Hypothalamus (tissue), 51 donors: ENCODE results near the gene HELZ2.
"Not testable (repeated sequence)": the region's sequence is repeated elsewhere in the genome, so short reads cannot be mapped to it uniquely, and the experiment has no call there.

ENCODE experiments used
- DNase-seq, 51 donors: peaks; one replicate each; lab custom pipeline; 2025; lab: John Stamatoyannopoulos, UW

Gene HELZ2, protein sequence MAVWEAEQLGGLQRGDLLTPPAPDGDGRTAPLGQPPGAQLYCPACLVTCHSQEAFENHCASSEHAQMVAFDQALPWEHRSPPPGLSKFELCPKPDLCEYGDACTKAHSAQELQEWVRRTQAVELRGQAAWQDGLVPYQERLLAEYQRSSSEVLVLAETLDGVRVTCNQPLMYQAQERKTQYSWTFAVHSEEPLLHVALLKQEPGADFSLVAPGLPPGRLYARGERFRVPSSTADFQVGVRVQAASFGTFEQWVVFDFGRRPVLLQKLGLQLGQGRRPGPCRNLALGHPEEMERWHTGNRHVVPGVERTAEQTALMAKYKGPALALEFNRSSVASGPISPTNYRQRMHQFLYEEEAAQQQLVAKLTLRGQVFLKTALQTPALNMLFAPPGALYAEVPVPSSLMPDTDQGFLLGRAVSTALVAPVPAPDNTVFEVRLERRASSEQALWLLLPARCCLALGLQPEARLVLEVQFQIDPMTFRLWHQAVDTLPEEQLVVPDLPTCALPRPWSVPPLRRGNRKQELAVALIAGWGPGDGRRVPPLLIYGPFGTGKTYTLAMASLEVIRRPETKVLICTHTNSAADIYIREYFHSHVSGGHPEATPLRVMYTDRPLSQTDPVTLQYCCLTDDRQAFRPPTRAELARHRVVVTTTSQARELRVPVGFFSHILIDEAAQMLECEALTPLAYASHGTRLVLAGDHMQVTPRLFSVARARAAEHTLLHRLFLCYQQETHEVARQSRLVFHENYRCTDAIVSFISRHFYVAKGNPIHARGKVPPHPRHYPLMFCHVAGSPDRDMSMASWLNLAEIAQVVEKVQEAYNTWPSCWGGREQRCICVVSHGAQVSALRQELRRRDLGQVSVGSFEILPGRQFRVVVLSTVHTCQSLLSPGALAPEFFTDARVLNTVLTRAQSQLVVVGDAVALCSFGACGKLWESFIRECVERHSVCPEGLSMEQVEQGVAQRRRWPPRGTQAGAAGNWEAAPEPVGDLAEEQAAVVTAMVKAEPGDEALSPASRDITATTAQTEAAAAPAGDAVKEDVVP (N-terminal part only)

DNA sequence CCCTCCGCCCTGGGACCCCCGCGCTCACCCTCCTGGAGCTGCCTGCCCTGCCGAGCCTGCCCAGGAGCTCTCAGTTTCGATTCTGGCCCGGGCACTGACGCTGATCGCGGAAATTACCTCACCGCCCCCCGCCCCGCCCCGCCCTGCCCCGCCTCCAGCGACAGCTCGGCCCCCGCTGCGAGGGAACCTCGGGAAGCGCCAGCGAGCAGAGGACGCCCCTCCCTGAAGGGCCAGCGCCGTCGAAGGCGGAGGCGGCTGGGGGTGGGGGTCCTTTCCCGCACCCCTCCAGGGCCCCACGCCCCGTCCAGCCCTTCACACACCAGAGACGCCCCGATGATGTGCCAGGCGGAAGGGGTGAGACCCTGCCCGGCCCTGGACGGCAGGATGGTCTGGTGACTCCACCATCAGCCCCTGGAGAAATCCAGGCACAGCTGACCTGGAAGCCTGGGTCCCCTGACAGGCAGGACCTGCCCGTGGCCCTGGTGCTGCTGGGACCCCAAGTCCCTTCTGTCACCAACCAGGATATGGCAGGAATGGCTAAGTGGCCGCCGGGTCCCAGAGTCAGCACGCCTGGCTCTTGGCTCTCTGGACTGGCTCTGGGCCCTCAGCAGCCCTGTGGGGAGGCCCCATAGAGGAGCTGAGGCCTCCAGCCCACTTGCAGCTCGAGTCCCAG is at the start of gene HELZ2:
Gene HELZ2, minus strand, starts transcription at position 84 of the 673 bp plus-strand sequence. CDS start 1,854 bp downstream, outside the sequence.
- peak in 32 of 51 donors; percentile 4 to 65 (median 24) for DNase-seq

DNA sequence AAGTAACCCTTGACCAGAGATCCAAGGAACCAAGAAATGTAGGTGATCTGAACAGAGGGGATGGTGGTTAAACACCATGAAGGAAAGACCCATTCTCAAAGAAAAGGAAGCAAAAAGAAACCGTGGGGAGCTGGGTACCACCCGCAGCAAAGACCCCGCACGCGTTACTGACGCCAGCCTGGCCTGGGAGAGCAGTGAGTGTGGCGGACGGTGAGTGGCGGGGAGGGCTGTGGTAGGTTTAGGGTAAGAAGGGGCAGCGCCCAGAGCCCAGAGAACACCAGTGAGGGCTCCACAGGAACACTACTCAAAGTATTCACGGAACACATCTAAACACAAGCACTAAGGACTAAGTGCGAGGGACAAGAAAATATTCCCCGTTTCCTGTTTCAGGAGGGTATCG is 48.7 kb upstream of the HELZ2 start:
- DNase-seq: no peak

DNA sequence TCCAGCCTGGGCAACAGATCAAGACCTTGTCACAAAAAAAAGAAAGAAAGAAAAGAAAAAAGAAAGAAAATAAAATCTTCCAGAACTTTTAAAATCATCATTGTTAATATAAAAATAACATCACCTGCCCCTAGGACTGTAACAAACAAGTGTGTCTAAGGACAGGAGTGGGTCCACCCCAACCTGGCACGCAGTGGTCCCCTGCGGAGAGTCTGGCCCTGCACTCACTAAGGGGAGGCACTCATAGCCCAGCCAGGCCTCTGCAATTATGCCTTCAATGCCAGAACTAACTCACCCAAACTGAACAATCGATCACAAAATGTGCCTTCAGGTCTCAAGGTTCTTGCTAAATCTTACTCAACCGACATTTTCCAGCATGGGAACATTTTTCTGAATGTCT is 48.1 kb upstream of the HELZ2 start:
- no peak for DNase-seq

DNA sequence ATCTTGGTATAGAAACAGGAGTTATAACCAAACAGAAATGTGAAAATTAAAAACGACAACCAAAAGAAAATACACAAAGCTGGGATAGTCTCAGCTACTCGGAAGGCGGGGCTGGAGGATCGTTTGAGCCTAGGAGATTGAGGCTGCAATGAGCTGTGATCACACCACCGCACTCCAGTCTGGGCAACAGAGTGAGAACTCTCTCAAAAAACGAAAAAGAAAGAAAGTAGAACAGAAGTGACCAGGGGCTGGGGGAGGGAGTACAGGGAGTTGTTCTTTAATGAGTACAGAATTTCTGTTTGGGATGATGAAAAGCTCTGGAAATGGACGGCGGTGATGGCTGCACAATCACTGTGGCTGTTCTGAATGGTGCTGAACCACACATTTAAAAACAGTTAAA is 47.0 kb upstream of the HELZ2 start:
- no peak for DNase-seq

DNA sequence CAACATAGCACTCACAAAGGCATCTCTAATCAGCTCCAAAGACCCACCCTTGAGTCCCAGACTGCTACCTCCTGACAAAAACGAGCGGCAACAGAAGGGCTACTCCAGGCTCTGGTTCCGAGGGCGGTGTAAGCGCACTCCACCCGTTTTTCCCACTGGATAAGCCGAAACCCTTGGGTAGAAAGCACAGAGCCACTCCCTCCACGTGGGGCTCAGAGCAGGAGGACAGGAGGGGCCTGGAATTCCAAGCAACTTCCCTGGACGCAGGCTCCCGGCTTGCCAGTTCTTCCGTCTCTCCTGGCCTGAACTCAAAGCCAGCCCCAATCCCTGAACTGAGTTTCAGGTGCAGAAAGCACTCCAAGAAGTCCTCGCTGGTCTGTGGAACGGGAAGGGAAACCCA is 45.5 kb upstream of the HELZ2 start:
- DNase-seq: no peak

DNA sequence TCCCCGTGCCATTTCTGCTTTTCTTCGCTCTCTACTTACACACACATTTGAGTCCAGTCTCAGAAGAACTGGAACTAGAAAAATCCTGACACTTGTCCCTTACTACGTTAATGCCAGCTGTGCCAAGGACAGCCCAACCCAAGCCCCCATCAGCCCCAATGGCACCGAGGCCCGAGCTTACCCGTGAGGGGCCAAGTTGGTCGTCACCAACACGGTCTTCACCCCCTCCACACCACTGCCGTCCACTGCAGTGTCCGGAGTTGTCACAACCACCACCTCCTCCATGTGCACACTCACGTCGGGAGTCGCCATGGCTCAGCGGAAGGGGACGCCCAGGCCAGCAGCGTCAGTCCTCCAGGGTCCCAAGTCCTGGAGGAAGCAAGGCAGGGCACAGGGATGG is 45.0 kb upstream of the HELZ2 start:
- no peak for DNase-seq

DNA sequence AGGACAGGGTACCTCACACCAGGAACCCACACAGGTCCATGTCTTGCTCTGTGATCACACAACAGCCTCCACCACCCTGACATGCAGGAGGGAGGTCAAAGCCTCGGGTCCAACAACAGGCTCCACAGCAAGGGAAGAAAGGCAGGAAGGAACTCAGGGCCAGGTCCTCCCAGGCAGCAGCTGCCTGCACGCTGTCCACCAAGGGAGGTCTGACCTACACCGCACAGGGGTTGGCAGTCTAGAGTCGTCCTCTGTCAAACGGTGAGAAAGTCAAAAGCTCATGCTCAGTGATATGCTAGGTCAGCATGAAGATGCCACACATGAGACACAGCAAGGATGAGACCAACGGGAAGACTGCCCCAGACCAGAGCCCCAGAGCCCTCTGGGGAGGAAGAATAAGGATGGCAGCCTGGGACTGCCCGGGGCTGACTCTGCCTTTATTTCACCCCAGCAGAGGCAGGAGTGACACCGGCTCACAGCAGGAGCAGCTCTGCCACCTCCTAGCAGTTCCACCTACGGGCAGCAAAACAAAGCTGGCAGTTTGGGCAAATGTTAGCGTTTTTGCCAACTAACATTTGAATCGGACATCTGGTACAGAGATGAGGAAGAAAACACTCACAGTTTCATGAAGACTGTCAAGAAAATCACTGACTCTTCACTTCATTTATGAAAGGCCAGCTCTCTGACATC is 44.4 kb upstream of the HELZ2 start:
- no peak for DNase-seq

DNA sequence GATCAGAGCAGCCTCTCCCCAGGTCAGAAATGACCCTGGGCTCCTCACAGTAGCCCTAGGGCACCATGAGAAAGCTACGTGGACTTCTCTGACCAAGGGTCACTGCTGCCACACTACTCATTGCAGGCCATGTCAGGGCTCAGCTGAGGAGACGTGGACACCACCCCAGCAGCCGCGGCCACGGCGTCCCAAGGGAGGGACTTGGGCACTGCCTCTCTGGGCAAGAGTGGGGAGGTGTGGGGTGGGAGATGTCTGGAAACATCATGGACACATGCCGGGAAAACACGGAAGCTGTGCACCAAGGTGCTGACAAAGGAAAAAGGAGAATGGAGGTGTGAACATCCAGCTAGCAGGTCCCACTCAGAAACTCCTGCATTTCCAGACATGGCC is 43.8 kb upstream of the HELZ2 start:
- no peak for DNase-seq

DNA sequence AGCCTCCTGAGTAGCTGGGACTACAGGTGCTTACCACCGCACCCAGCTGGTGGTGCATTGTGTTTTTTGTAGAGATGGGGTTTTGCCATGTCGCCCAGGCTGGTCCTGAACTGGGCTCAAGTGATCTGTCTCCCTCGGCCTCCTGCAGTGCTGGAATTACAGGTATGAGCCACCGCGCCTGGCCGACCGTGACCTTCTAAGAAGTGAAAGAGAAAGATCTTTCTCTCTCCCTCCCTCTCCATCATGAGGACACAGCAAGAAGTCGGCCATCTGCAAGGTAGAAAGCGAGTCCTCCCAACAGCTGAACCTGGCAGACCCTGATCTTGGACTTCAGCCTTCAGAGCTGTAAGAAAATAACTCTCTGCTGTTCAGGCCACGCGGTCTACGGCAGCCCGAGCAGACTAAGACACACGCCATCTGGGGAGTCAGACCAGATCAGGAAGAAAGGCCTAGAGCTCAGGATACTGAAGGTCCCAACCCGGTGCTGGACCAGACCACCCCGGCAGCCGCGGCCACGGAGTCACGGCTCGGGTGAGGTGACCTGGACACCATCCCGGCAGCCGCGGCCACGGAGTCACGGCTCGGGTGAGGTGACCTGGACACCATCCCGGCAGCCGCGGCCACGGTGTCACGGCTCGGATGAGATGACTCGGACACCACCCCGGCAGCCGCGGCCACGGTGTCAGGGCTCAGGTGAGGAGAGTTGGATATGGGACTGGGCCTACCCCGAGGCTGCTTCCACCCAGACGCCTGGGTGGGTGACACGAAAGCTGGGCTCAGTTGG is 43.2 kb upstream of the HELZ2 start:
- DNase-seq: no peak

DNA sequence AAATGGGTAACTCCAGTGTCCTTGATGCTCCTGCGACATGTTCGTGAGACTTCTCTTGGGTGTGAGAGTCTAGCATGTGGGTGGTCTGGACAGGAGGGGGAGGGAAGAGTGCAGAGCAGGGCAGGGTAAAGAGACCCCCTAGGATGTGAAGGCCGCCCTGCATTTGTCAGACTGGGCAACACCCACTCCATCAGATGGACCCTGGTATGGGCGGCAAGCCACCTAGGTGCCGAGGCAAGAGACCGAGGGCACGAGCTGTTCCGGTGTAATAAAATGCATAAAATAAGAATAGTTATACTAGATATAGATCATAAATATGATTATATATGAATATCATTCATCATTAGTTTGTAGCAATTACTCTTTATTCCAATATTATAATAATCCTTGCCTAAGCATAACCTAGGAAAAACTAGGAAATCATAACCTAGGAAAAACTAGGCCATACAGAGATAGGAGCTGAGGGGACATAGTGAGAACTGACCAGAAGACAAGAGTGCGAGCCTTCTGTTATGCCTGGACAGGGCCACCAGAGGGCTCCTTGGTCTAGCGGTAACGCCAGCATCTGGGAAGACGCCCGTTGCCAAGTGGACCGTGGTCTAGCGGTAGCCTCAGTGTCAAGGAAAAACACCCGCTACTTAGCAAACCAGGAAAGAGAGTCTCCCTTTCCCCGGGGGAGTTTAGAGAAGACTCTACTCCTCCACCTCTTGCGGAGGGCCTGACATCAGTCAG is 40.0 kb upstream of the HELZ2 start:
- peak in 2 of 51 donors; percentile 9 for DNase-seq

DNA sequence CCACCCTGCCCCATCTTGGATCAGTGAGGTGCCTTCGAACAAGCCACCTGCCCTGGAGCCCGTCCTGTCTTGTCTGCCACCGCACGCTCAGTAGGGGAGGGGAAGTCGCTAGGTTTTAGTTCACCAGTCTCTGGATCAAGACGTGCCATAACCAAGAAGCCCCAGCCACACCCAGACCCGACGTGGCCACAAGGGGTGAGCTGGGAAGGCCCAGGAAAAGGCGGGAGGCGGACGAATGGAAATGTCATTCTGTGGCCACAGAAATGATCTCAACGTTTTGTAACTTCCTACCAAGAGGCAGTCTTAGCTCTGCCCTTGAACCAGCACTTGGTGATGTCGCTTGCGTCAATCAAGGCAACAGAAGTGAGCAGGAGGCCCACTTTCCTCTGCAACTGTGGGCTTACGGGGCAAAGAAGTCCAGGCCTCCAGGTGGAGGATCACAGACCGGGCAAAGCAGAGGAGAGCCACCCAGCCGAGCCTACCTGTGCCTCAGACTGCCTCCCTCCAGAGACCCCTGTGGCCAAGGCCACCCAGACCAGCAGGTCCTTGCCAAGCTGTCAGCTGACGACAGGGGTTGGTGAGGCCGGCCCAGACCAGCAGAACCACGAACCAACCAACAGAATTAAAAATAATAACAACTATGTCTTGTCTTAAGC is 38.4 kb upstream of the HELZ2 start:
- DNase-seq: no peak

DNA sequence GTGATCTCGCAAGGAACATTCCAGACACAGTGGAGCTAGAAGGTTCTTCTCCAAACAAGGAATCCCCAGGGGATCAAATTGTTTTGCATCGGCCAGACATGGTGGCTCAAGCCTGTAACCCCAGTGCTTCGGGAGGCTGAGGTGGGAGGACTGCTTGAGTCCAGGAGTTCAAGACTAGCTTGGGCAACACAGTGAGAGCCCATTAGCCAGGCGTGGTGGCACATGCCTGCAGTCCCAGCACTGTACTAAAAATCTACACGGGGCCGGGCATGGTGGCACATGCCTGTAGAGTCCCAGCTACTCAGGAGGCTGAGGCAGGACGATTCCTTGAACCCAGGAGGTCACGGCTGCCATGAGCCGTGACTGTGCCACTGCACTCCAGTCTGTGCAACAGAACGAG is 37.6 kb upstream of the HELZ2 start:
- no peak for DNase-seq

DNA sequence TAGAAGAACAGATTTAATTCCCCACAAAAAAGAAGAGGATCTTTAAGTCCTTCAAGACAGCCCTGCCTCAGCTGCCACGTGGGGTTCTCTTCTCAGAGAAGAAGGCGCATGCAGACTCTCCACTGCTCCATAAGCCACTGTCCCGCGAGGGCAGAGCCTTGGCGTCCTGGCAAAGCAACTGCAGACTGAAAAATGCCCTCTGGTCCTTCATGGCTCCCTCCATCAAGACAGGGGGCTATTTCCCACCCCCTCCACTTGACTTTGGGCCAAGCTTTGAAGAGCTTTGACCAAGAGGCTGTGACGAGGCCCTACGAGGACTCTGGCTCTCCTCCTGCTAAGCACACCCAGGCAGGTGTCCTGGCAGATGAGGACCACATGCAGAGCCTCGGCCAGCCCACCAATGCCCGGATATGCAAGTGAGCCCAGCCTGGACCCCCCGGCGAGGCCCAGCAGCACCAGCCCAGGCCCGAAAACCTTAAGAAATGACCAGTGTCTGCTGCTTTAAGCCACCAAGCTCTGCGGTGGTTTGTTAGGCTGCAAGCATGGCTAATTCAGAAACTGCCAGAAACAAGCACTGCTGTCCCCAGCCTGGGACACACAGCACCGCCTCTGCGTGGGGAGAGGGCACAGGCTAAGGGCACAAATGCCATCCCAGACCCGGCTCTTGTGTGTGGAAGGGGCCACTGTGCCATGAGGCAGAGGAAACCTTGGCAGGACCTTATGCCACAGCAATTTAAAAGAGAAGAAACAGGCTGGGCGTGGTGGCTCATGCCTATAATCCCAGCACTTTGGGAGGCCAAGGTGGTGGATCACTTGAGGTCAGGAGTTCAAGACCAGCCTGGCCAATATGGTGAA is 36.8 kb upstream of the HELZ2 start:
- no peak for DNase-seq

DNA sequence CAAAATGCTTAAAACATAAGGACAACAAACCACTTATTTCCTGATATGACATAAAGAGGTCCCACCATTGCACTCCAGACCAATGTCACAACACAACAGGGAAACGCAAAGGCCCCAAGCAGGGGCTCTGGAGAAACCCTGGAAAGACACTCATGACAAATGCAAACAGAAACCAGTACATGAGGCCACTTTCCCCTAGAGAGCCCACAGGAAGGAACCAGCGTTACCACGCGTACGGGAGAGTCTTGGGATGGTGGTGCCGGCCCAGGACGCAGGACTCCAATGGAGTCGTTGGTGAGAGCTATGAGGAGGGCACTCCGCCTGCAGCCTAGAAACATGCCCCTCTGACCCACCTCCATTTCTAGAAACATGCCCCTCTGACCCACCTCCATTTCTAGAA is 32.6 kb upstream of the HELZ2 start:
- DNase-seq: no peak

DNA sequence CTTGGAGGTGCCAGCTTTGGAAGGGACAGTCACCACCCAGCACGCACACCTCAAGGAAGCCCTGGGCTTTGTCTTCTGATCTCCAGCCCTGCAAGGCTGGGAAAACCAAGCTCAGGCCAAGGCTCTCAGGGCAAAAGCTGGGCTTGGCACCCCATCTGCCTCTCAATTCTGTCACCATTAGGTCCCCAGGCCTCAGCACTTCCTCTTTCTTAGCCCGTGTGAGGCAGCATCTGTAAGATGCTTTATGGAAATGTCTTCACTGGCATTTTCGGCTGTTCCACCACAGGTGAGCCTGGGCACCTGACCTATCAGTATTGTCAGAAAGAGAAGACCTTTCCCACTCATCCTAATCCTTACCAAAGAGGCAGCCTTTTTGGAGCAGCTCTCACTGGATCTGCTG is 28.3 kb upstream of the HELZ2 start:
- no peak for DNase-seq

DNA sequence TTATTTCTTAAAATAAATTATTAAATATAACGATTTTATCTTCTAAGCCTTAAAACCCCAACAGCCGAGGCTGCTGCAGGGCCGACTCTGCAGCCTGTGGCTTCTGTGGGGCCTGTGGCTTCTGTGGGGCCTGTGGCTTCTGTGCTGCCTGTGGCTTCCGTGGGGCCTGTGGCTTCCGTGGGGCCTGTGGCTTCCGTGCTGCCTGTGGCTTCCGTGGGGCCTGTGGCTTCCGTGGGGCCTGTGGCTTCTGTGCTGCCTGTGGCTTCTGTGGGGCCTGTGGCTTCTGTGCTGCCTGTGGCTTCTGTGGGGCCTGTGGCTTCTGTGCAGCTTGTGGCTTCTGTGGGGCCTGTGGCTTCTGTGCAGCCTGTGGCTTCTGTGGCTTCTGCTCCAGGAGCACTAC is 27.6 kb upstream of the HELZ2 start:
- DNase-seq: not testable (repeated sequence)

DNA sequence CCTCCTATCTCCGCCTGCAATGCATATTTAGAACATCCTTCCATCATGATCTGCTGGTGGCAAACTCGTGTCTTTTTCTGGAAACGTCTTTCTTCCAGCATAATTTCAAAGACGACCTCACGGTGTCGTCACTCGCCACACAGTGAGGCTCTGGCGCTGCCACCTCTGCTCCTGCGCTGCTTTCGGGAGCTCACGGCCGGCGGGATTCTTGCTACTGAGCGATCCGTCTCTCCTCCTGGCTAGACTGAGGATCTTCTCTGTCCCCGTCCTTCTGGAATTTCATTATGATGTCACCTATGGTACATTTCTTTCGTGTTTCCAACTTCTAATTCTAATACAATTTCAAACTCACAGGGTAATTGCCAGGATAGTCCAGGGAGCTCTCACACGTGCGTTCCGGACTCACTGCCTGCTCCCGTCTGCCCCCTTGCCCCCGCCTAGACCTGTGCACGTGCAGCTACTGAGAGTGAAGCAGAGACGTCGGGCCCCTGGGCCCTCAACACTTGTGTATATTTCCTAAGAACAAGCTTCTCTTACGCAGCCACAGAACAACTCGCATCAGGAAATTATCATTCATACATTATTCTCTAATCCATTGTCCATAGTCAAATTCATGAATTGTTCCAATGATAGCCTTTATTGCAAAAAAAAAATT is 25.5 kb upstream of the HELZ2 start:
- no peak for DNase-seq
